Liver (tissue), 9 donors: ENCODE results near the gene CNKSR1. TPM values are rescaled to one million over a fixed set of nuclear protein-coding genes. Genes with fewer than 3 reads are reported as not detected.

Experiments used
- DNase-seq: peaks from one replicate; pipeline ENCODE4 v3.0.0-alpha.2; 2017; ENCODE audit warnings: low spot score
- H3K27ac ChIP-seq, 2 donors: one replicate each; pipeline ENCODE4 v1.7.0; 2013; ENCODE audit warnings: inconsistent platforms in 2 of 2, low read length in 2 of 2, control low read depth in 1 of 2, low read depth in 1 of 2, mild to moderate bottlenecking in 1 of 2
- H3K27me3 ChIP-seq, 4 donors: one replicate each; pipeline versions ENCODE4 v1.6.1 to v1.7.0; 2013; ENCODE audit warnings: low read length in 3 of 4, inconsistent platforms in 1 of 4, mild to moderate bottlenecking in 1 of 4, moderate library complexity in 1 of 4; ENCODE audit not compliant: control insufficient read depth in 4 of 4, insufficient read depth in 4 of 4
- H3K36me3 ChIP-seq, 4 donors: one replicate each; pipeline versions ENCODE4 v1.6.1 to v1.7.0; 2013; ENCODE audit warnings: low read length in 3 of 4, mild to moderate bottlenecking in 3 of 4, low read depth in 1 of 4, moderate library complexity in 1 of 4; ENCODE audit not compliant: control insufficient read depth in 4 of 4, insufficient read depth in 3 of 4
- H3K4me1 ChIP-seq, 4 donors: one replicate each; pipeline versions ENCODE4 v1.6.1 to v1.7.0; 2013; ENCODE audit warnings: low read length in 3 of 4, mild to moderate bottlenecking in 3 of 4, moderate library complexity in 1 of 4; ENCODE audit not compliant: control insufficient read depth in 4 of 4, insufficient read depth in 4 of 4
- H3K4me3 ChIP-seq, 3 donors: one replicate each; pipeline versions ENCODE4 v1.6.1 to v1.7.0; 2013; ENCODE audit warnings: low read length in 3 of 3, control low read depth in 1 of 3, low read depth in 1 of 3, mild to moderate bottlenecking in 1 of 3
- H3K9ac ChIP-seq, 2 donors: one replicate each; pipeline ENCODE4 v1.7.0; 2013; ENCODE audit warnings: low read length in 2 of 2, mild to moderate bottlenecking in 2 of 2, moderate library complexity in 2 of 2, control low read depth in 1 of 2, low read depth in 1 of 2
- H3K9me3 ChIP-seq, 4 donors: one replicate each; pipeline versions ENCODE4 v1.6.1 to v1.7.0; 2013; ENCODE audit warnings: low read length in 3 of 4; ENCODE audit not compliant: control insufficient read depth in 4 of 4
- ATF3 ChIP-seq: IDR thresholded peaks from 2 replicates; pipeline ENCODE4 v1.6.1; 2016; ENCODE audit warnings: antibody characterized with exemption
- FOXA1 ChIP-seq: IDR thresholded peaks from 2 replicates; pipeline ENCODE4 v1.6.1; 2016; ENCODE audit warnings: antibody characterized with exemption
- FOXA2 ChIP-seq: IDR thresholded peaks from 2 replicates; pipeline ENCODE4 v1.6.1; 2016; ENCODE audit warnings: antibody characterized with exemption
- GABPA ChIP-seq, 2 donors: IDR thresholded peaks in 1 of 2; conservative IDR thresholded peaks in 1 of 2; 2 replicates each; pipeline ENCODE4 v1.6.1; 2016; ENCODE audit warnings: antibody characterized with exemption in 2 of 2, mild to moderate bottlenecking in 1 of 2, moderate library complexity in 1 of 2
- HNF4A ChIP-seq, 2 donors: conservative IDR thresholded peaks; 2 replicates each; pipeline ENCODE4 v1.6.1; 2016; ENCODE audit warnings: antibody characterized with exemption in 2 of 2, mild to moderate bottlenecking in 2 of 2
- HNF4G ChIP-seq: IDR thresholded peaks from 2 replicates; pipeline ENCODE4 v1.6.1; 2016; ENCODE audit warnings: antibody characterized with exemption
- JUND ChIP-seq, 2 donors: IDR thresholded peaks; 2 replicates each; pipeline ENCODE4 v1.6.1; 2016; ENCODE audit warnings: antibody characterized with exemption in 2 of 2
- NR2F2 ChIP-seq: IDR thresholded peaks from 2 replicates; pipeline ENCODE4 v1.6.1; 2016; ENCODE audit warnings: antibody characterized with exemption
- RAD21 ChIP-seq, 2 donors: IDR thresholded peaks; 2 replicates each; pipeline ENCODE4 v1.6.1; 2016; ENCODE audit warnings: antibody characterized with exemption in 2 of 2, mild to moderate bottlenecking in 2 of 2
- REST ChIP-seq: IDR thresholded peaks from 2 replicates; pipeline ENCODE4 v1.6.1; 2016; ENCODE audit warnings: antibody characterized with exemption, mild to moderate bottlenecking
- SP1 ChIP-seq: IDR thresholded peaks from 2 replicates; pipeline ENCODE4 v1.6.1; 2018; ENCODE audit warnings: antibody characterized with exemption, mild to moderate bottlenecking
- YY1 ChIP-seq: IDR thresholded peaks from 2 replicates; pipeline ENCODE4 v1.6.1; 2016; ENCODE audit warnings: antibody characterized with exemption, mild to moderate bottlenecking
- ZBTB33 ChIP-seq: IDR thresholded peaks from 2 replicates; pipeline ENCODE4 v1.6.1; 2016; ENCODE audit warnings: antibody characterized with exemption
- WGBS: extraction: QIAGEN DNeasy Blood & Tissue Kit; methylation state at CpG from one replicate; pipeline ENCODE4 v1.1.7; 2013; 5-methylcytosine and 5-hydroxymethylcytosine counted together
- polyA plus RNA-seq, 2 donors: library from polyadenylated mRNA; stranded (reverse) in 1 of 2; unstranded in 1 of 2; fragments of 200-250 nt in 1 of 2; fragments of >200 nt in 1 of 2; fragmentation: Nextera tagmentation in 1 of 2; extraction: Ambion mirVana in 1 of 2; gene quantifications; one replicate each; pipeline versions ENCODE4 v1.2.1 to v1.2.3, GENCODE V29; 2013 to 2015
- total RNA-seq, 2 donors: library from RNA; depleted of rRNA; stranded (reverse); fragments of >200 nt; gene quantifications; one replicate each; pipeline ENCODE4 v1.2.3, GENCODE V29; 2014
- TF ChIP-seq, protein P1 (sequence below): IDR thresholded peaks from 2 replicates; pipeline ENCODE4 v1.6.1; 2016; ENCODE audit warnings: antibody characterized with exemption
- TF ChIP-seq, protein P2 (sequence below): fragments of 150-350 bp; IDR thresholded peaks from 2 replicates; pipeline ENCODE4 v1.5.1; 2017; ENCODE audit warnings: improper control_type of control experiment, low read depth, low read length; ENCODE audit not compliant: missing input control
- donor health status: healthy.
- donor health status: healthy.
- donor health status: healthy.
- donor health status: healthy.
- donor health status: healthy.

The CNKSR1 gene
- total and polyA plus RNA-seq, 4 donors = 0.48 to 2.2 (median 0.87) TPM

- Histone ChIP-seq H3K27me3 (no peaks in the 10 kb centered on the region), H3K27ac (peak within 1 kb of the TSS; percentile 60 to 82), H3K9ac (peak within 1 kb of the TSS; percentile 51 to 90), H3K4me1 (peaks cover 6 to 18% (median 7%) of the 10 kb centered on the region in 4 donors), H3K4me3 (peak within 1 kb of the TSS; percentile 59 to 90 (median 84)), H3K36me3 (no peaks in the 10 kb centered on the region), H3K9me3 (no peaks in the 10 kb centered on the region)
- peak; percentile 92 for DNase-seq
- 1% methylated on average over 76 of the region's 76 CpGs for WGBS
- peak; percentile 73 to 80 for TF ChIP-seq JUND (IDR thresholded peaks at IDR 0.05)
- TF ChIP-seq REST = peak; percentile 49
- TF ChIP-seq YY1 = peak; percentile 10
- peak in 1 of 2 donors; percentile 24 for TF ChIP-seq HNF4A (conservative IDR thresholded peaks at IDR 0.05)
- peak in 1 of 2 donors; percentile 80 for TF ChIP-seq GABPA (IDR thresholded peaks at IDR 0.05 in 1 of 2, conservative IDR thresholded peaks at IDR 0.05 in 1 of 2)
- TF ChIP-seq, protein P1, sequence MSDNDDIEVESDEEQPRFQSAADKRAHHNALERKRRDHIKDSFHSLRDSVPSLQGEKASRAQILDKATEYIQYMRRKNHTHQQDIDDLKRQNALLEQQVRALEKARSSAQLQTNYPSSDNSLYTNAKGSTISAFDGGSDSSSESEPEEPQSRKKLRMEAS = no peak
- TF ChIP-seq ZBTB33 = no peak
- TF ChIP-seq SP1 = peak; percentile 40
- TF ChIP-seq, protein P2, sequence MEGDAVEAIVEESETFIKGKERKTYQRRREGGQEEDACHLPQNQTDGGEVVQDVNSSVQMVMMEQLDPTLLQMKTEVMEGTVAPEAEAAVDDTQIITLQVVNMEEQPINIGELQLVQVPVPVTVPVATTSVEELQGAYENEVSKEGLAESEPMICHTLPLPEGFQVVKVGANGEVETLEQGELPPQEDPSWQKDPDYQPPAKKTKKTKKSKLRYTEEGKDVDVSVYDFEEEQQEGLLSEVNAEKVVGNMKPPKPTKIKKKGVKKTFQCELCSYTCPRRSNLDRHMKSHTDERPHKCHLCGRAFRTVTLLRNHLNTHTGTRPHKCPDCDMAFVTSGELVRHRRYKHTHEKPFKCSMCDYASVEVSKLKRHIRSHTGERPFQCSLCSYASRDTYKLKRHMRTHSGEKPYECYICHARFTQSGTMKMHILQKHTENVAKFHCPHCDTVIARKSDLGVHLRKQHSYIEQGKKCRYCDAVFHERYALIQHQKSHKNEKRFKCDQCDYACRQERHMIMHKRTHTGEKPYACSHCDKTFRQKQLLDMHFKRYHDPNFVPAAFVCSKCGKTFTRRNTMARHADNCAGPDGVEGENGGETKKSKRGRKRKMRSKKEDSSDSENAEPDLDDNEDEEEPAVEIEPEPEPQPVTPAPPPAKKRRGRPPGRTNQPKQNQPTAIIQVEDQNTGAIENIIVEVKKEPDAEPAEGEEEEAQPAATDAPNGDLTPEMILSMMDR = peak; percentile 80
- TF ChIP-seq RAD21 (IDR thresholded peaks at IDR 0.05) = peak; percentile 63 to 71
These were observed 7.4 kb upstream of the CNKSR1 start, which contains the start of gene ZNF593 for GRCh38 chr1:26169669-26170471. ZNF593 (plus strand) TSS chr1:26169908; CDS start chr1:26169984, 76 bp downstream.

DNA sequence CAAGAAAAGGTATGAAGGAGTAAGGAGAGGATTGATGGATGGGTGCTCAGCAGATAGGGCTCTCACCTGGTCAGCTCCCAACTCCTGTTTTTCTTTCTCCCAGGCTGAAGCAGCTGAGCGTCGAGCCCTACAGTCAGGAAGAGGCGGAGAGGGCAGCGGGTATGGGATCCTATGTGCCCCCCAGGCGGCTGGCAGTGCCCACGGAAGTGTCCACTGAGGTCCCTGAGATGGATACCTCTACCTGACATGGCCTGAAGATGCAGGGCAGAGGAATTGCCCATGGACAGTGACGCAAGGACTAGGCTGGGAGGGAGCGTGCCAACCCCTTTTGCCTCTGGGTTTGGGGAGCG is 6.8 kb upstream of the CNKSR1 start:
- TF ChIP-seq ATF3 (no peak), FOXA2 (no peak), FOXA1 (no peak), REST (no peak), NR2F2 (no peak), JUND (IDR thresholded peaks at IDR 0.05) (no peak), HNF4G (no peak)
- Histone ChIP-seq H3K27me3 (no peaks in the 10 kb centered on the region), H3K9me3 (no peaks in the 10 kb centered on the region), H3K36me3 (no peaks in the 10 kb centered on the region), H3K27ac (no peak overlapping the region), H3K4me3 (peak overlapping the region; percentile 59 to 90 (median 84)), H3K4me1 (peaks cover 6 to 18% (median 7%) of the 10 kb centered on the region in 4 donors), H3K9ac (peak overlapping the region; percentile 51 to 90)
- 79% methylated on average over 9 of the region's 9 CpGs for WGBS
- no peak for DNase-seq
